NCI-H345 treated with DMSO at 0.1 percent for 48 hours (cell line): ENCODE measurements around the gene TXNDC11.

Experiments used
- DNase-seq: peaks from one replicate; lab custom pipeline; 2025; ENCODE audit not compliant: unreplicated experiment; lab: John Stamatoyannopoulos, UW

TXNDC11 gene

GRCh38 chr16:11675561-11676511 lies 66.8 kb downstream of the TXNDC11 start:
- DNase-seq = no peak

GRCh38 chr16:11674818-11675560 lies 67.7 kb downstream of the TXNDC11 start:
- DNase-seq = no peak

GRCh38 chr16:11674001-11674817 lies 68.4 kb downstream of the TXNDC11 start:
- DNase-seq = no peak

DNA sequence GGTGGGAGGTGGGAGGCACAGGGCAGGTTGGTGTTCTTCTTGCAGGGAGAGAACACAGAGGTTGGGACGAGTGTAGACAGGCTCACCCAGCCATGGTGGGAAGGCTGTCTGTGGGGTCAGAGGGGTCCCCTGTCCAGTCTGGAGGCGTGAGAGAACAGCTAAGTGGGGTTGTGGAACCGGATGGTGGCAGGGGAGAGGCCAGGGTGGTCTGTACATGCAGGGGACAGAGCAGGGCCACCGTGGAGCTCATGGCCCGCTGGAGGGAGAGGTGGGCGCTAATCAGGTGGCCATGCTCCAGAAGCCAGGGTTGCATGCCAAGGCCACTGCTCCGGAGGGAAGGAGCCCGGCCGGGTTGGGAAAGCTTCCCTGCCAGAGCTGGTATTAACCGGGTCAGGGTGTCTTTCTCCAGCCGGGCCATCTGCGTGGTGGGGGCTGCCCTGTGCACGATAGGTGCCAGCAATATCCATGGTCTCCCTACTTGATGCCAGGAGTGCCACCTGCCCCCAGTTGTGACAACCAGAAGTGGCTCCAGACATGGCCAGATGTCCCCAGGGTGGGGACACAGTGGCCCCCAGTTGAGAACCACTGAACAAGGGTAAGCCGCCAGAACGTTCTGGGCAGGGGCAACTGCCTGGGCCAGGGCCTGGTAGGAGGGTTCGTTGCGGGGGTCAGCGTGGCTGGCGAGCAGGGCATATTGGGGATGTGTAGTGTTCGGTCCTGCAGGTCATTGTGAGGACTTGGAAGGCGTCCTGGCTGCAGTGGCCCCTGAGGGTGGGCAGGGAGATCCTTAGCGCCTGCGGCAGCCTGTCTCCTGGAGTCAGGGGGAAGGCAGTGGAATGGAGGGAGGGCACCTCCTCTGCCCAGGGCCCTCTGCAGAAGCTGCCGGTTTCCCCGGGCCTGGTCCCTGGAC lies 69.3 kb downstream of the TXNDC11 start:
- no peak for DNase-seq

DNA sequence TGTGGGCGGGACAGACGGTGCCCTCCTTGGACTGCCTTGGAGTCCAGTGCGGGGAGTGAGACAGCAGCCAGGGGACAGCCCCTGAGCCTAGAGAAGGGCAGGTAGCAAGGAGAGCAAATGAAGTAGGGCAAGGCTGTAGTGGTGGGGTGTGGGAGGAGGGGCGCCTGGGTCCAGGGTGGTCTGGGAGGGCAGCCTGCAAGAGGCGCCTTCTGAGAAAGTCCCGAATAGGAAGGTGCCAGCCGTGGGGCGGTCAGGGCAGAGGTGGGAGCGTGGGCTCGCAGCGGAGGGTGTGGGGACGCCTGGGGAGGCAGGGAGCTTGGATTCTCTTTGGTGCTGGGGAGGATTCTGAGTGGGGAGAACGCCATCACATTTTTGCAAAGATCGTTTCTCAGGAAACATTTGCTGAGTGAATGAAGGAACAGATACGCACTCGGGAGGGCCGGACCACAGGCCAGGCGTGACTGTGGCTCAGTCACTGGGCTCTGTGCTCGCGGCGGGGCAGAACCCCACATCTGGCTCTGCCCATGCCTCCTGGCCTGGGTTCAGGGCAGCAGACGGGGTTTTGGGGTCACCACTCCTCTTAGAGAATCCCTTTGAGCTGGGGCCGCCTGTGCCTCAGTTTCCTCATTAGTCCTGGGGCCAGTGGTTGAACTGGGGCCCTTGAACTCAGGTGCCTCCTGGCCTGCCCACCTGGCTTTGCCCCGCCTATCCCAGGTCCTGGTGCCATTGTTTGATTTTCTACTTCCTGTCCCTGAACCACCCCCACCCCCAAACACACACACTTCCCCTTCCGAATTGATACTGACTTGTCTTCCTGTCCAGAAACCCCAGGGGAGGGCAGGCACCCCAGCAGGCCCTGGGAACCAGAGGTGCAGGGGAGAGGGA lies 70.2 kb downstream of the TXNDC11 start:
- DNase-seq = no peak

GRCh38 chr16:11671676-11672075 lies 71.0 kb downstream of the TXNDC11 start:
- no peak for DNase-seq

DNA sequence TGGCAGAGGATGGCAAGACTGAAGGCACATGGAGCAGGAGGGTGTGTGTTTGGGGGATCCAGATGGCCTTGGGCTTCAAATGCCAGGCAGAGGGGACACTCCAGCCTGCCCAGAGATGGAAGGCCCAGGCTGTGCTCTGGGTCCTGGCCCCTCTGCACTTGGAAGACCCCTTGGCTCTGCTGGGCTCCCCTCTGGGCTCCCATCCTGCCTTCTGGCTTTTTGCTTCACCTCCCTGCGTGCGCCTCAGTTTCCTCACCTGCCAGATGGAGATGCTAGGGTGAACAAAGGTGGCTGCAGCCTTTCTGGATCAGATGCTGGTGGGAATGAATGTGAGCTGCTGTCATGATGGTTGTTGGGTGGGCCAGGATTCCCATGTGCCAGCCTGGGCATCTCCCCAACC lies 71.4 kb downstream of the TXNDC11 start:
- no peak for DNase-seq

GRCh38 chr16:11670171-11671131 lies 72.2 kb downstream of the TXNDC11 start:
- DNase-seq = no peak

DNA sequence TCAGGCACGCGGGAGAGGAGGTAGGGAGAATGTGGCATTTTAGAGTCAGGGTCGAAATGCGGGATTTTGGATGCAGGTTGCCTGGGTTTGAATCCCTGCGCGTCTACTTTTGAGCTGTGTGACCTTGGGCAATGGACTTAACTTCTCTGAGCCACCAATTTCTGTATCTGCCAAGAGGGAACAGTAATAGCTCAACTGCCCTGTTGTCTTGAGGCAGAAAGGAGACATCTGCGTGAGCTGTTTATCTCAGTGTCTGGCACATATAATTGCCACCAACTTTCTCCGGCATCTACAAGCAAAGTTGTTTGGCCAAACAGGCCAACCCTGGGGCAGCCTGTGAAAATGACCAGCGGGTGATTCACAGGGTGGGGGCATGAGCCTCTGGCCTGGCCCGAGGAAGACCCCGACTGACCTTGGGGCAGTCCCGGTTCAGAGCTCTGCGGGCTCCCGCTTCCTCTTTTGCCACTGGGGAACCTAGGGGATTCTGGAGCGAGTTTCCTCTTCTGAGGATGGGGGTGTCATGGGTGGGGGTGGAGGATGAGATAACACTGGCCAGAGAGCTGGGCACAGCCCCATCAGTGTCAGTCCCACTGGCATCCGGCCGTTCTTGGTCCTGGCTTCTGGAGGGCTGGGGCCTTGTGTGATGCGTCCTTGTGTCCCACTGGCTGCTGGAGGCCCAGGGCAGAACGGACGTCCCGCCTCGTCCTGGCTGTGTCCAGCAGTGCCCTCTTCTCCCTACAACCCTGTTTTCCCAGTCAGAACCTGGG lies 73.1 kb downstream of the TXNDC11 start:
- no peak for DNase-seq

DNA sequence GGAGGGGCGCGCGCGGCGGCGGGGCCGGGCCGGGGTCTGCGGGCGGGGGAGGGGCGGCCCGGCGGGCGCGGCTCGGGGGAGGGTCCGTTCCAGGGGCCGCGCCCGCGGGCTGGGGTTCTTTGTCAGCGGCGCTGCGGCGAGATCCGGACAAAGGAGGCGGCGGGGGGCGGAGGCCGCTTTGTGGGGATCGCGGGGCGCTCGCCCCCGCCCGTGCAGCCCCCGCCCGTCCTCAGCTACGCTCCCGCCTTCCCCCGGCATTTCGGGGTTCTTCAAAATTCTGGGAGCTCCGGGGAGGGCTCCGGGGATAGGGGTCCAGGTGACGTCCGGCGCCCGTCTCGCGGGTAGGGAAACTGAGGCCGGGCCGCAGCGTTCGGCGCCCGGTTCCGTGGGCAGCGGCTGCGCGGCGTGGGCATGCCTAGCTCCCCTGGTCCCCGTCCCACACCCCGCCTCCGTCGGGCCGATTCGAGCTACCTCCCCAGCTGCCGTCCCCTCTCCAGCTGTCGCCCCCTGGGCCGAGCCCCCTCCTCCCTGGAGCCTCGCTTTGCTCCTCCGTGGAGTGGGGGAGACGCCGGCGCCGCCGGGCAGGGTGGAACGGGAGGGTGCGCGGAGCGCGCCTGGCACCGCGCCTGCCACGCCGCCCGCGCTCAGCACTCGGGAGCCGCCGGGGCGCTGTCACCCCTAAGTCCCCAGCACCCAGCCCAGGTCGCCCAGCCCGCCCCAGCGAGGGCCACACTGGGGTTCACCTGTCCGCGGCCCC lies 73.9 kb downstream of the TXNDC11 start:
- no peak for DNase-seq

DNA sequence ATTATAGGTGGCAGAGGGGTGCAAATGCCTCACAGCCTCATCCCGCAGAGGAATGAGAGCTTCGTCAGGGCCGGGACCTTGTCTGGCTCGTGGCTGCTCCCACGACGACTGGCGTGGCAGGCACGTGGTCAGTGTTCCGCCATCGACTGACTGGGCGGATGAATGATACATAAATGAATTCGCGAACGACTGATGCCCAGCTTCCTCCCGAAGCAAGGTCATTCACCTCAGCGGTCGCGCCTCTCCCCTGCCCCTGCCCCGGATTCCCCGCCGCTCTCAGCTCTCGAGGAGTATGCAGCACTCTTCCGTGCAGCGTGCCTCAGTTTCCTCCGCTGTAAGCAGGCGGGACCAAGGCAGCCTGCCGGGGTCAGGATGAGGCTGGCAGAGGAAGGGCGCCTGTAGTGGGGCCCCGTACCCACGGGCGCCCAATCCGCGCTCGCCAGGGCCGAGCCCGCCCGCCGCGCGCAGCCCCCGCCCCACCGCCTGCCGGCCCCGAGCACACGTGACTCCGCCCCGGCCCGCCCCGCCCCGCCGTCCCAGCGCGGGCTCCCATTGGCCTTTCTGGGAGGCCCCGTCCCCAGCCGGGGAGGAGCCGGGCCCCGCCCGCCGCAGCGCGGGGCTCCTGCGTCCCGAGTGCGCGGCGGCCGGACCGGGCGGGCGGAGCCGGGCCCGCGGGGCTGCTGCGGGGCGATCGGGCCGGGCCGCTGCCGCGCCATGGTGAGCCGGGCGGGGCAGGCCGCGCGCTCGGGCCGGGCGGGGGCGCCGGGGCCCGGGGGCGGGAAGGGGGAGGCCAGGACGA lies 74.6 kb downstream of the TXNDC11 start, which contains the start of gene SNN:
Gene SNN (plus strand): TSS at position 632 of the 799 bp plus-strand sequence. CDS start 7,605 bp downstream, outside the sequence.
- DNase-seq = peak; percentile 31

- no peak for DNase-seq
These were observed 75.3 kb downstream of the TXNDC11 start for GRCh38 chr16:11667221-11667823.

GRCh38 chr16:11666103-11667055 lies 76.3 kb downstream of the TXNDC11 start:
- DNase-seq = no peak

GRCh38 chr16:11665071-11665491 lies 77.6 kb downstream of the TXNDC11 start:
- no peak for DNase-seq
